HG02763 (cell line): ENCODE data around the gene SOX30.

ENCODE experiments used
- ATAC-seq: cut with Tn5 transposase; IDR thresholded peaks from one replicate; pipeline ENCODE4 v1.9.1; 2021; ENCODE audit warnings: mild to moderate bottlenecking, moderate library complexity; ENCODE audit not compliant: unreplicated experiment

The SOX30 gene

GRCh38 chr5:157610990-157611389 lies 41.2 kb downstream of the SOX30 start:
- no peak for ATAC-seq

- ATAC-seq, result no peak
Observed at GRCh38 chr5:157608972-157609565, 43.2 kb downstream of the SOX30 start.

- no peak for ATAC-seq
Observed at GRCh38 chr5:157607371-157608161, 44.7 kb downstream of the SOX30 start.

GRCh38 chr5:157606046-157606445 lies 46.2 kb downstream of the SOX30 start:
- ATAC-seq, result no peak

GRCh38 chr5:157603333-157604190 lies 48.7 kb downstream of the SOX30 start:
- ATAC-seq, result no peak

- peak; percentile 52 for ATAC-seq
Observed at GRCh38 chr5:157602505-157602904, 49.7 kb downstream of the SOX30 start.

- no peak for ATAC-seq
Observed at GRCh38 chr5:157600252-157600651, 52.0 kb downstream of the SOX30 start.

- no peak for ATAC-seq
Observed at GRCh38 chr5:157599565-157599964, 52.7 kb downstream of the SOX30 start.

- ATAC-seq, result no peak
Observed at GRCh38 chr5:157598350-157598936, 53.8 kb downstream of the SOX30 start.

GRCh38 chr5:157597277-157597676 lies 55.0 kb downstream of the SOX30 start:
- no peak for ATAC-seq

GRCh38 chr5:157596487-157596886 lies 55.8 kb downstream of the SOX30 start:
- peak; percentile 80 for ATAC-seq

GRCh38 chr5:157594675-157595459 lies 57.4 kb downstream of the SOX30 start:
- no peak for ATAC-seq

- ATAC-seq, result no peak
Observed at GRCh38 chr5:157594257-157594656, 58.0 kb downstream of the SOX30 start.

- no peak for ATAC-seq
Observed at GRCh38 chr5:157593052-157593757, 59.0 kb downstream of the SOX30 start.

- ATAC-seq, result no peak
Observed at GRCh38 chr5:157592594-157592993, 59.6 kb downstream of the SOX30 start.

GRCh38 chr5:157590478-157590877 lies 61.8 kb downstream of the SOX30 start:
- no peak for ATAC-seq

- ATAC-seq, result no peak
Observed at GRCh38 chr5:157584628-157585027, 67.6 kb downstream of the SOX30 start.

GRCh38 chr5:157582731-157583620 lies 69.3 kb downstream of the SOX30 start:
- no peak for ATAC-seq

- ATAC-seq, result no peak
Observed at GRCh38 chr5:157581901-157582300, 70.3 kb downstream of the SOX30 start.
